ENCODE measurements around the gene KCNK6.

The KCNK6 gene

GRCh38 chr19:38319421-38320258 lies at the start of gene KCNK6:
Gene KCNK6, plus strand, starts transcription at chr19:38319845. Its CDS starts 106 bp downstream, at chr19:38319951.
- peak; percentile 63 for DNase-seq

DNA sequence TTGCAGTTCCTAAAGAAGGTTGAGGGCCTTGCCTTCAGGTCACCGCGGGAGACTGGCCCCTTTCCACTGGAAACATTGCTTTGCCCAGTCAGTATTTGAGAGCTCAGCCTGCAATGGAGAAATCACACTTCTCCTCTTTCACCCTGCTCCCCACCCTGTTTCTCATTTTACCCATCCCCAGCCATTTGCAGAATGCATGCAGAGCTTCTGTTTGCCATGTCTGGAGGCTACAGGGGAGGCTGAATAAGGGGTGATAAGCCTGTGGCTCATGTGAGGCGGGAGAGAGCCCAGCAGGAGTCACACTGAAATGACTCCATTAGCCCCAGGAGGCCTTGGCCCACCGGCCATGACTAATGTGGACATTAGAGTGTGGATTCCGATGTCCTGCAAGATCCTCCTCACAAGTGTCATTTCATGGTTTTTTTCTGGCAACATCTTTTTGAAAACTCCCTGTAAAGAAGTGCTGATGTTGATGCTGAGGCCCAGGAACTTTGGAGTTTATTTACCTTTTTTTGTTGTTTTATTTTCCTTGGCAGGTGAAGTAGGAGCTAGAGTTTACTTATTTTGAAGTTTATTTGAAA lies 49.0 kb upstream of the KCNK6 start:
- DNase-seq = no peak

GRCh38 chr19:38273499-38273898 lies 46.1 kb upstream of the KCNK6 start:
- no peak for DNase-seq

- no peak for DNase-seq
These were observed 44.9 kb upstream of the KCNK6 start for GRCh38 chr19:38274739-38275138.

DNA sequence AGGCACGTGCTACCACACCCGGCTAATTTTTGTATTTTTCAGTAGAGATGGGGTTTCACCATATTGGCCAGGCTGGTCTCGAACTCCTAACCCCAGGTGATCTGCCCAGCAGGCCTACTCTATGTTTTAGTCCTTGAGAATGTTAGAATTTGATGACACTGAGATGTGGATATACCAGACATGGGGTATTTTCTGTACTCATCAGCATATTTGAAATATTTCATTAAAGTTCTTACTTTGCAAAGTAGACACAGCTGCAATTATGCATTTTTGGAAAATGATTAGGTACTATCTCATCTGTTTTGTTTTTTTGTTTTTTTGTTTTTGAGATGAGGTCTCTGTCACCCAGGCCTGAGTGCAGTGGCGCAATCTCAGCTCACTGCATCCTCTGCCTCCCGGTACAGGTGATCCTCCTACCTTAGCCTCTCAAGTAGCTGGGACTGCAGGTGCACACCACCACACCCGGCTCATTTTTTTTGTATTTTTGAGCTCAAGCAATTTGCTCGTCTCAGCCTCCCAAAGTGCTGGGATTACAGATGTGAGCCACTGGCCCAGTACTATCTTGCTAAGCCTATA lies 42.6 kb upstream of the KCNK6 start:
- DNase-seq = no peak

- no peak for DNase-seq
These were observed 42.1 kb upstream of the KCNK6 start for GRCh38 chr19:38277549-38277948.

- no peak for DNase-seq
These were observed 41.5 kb upstream of the KCNK6 start for GRCh38 chr19:38277969-38278680.

DNA sequence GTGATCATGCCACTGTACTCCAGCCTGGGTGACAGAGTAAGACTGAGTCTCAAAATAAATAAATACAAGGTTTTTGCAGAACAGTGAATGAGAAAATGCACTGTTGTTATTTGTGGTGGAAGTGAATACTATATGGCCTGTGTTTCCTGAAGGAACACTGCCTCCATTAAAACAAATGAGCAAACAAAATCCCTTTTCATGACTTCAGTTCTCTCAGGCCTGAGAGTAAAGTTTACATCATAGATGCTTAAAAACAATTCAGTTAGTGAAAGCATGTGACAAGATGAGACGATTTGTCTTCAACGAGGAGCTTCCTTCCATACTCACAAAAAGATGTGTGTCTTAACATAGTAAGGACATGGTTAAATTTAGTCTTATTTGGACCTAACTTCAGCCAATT lies 40.9 kb upstream of the KCNK6 start:
- DNase-seq = no peak

DNA sequence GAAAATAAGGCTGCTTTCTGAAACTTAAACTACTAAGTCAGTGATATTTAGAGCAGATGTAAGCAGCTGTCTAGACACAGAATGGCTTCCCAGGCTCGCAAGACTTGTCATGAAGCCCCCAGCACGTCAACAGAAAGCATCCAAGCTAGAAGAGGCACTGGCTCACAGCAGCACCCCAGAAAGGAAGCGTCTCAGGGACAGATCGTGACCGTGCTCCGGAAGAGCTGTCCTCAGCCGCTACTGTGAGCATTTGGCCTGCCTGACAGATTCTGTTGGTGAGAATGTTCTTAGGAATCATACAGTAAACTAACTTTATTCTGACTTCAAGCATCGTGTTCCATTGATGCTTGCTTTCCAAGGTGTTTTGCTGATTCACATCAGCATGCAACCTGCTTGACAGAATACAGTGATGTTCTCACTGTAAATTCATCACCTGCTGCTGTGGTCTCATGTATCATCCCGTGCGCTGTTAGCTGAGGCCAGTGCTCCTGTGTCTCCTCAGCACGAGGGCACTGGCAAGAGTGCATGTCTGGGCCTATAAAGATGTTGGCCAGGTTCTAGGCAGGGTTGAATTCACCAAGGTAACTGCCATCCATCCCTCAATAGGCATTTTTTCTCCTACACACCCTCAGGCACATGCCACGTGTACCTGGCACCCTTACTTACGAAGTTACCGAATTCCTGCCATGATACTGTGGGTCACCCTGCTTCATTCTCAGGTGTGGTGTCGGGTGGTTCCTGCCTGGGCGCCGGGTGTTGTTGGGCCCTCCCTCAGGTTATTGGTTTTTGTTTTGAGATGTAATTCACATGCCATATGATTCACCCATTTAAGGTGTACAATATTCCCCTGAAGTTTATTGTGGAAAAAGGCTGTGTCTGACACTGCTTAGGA lies 39.4 kb upstream of the KCNK6 start:
- DNase-seq = no peak

- DNase-seq = no peak
These were observed 37.7 kb upstream of the KCNK6 start for GRCh38 chr19:38281811-38282566.

DNA sequence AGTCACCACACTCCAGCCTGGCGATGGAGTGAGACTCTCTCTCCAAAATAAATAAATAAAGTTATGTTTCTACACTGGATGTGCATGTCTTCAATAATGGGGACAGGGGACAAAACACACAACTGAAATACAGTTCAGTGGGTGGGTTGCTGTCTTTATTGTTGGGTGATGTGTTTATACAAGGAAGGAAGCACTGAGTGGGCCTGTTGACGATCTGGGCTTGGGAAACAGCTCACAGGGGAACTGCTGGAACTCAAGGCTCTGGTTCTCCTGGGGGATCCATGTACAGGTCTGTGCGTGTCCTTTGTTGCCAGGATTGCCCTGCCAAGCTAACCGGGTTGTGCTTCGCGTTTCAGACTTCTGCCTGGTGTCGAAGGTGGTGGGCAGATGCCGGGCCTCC lies 36.4 kb upstream of the KCNK6 start:
- peak; percentile 45 for DNase-seq

- peak; percentile 73 for DNase-seq
These were observed 35.2 kb upstream of the KCNK6 start for GRCh38 chr19:38284422-38284821.

GRCh38 chr19:38285567-38285966 lies 34.1 kb upstream of the KCNK6 start:
- DNase-seq = no peak

GRCh38 chr19:38287604-38288003 lies 32.0 kb upstream of the KCNK6 start:
- peak; percentile 89 for DNase-seq

GRCh38 chr19:38288123-38288855 lies 31.4 kb upstream of the KCNK6 start:
- no peak for DNase-seq

DNA sequence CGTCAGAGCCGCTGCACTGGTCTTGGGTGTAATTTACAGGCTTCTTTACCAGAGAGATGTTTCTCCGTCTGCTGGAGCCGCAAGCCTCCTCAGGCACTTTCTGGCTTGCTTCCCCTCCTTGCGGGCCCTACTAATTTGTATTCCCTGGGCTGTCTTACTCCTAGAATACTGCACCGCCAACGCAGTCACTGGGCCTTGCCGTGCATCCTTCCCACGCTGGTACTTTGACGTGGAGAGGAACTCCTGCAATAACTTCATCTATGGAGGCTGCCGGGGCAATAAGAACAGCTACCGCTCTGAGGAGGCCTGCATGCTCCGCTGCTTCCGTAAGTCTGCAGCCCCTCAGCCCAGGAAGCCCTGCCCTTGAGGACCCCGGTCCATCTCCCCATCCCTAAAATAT lies 29.7 kb upstream of the KCNK6 start:
- DNase-seq = peak; percentile 20

- DNase-seq = peak; percentile 12
These were observed 29.0 kb upstream of the KCNK6 start for GRCh38 chr19:38290631-38291147.

GRCh38 chr19:38291855-38292254 lies 27.8 kb upstream of the KCNK6 start:
- DNase-seq = no peak

DNA sequence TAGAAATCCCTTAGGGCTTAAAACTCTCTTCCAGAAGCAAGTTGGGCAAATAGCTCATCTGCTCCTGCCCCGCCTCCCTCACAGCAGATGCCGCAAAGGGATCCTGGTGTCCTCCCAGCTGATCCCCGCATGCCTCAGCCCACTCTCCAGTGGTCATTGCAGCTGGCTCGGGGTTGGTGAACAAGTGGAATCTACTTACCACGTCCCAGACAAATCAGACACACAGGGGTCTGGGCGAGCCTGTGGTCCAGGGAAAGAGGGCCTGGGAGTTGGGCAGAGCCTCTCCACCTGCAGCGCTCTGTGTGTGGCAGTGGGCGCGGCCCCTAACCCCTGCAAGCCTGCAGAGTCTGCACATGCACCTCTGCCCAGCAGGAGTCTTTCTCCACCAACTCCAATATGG lies 26.4 kb upstream of the KCNK6 start:
- no peak for DNase-seq

GRCh38 chr19:38294090-38294489 lies 25.6 kb upstream of the KCNK6 start:
- no peak for DNase-seq

All from inflammatory macrophage treated with lipopolysaccharide for 4 hours (primary cell).